Upper lobe of left lung (tissue), 4 donors: ENCODE results near the gene RAPGEF5.

Experiments used
- EP300 ChIP-seq, 4 donors: sonication (generic); formaldehyde crosslinking; IDR thresholded peaks; one replicate each; pipeline ENCODE4 v1.5.1; 2017; ENCODE audit warnings: antibody characterized with exemption in 4 of 4, control low read depth in 2 of 4
- POLR2A ChIP-seq, 4 donors: fragments of 450-650 bp; IDR thresholded peaks; one replicate each; pipeline ENCODE4 v1.5.1; 2016 to 2017; ENCODE audit warnings: antibody characterized with exemption in 4 of 4, mild to moderate bottlenecking in 2 of 4

DNA sequence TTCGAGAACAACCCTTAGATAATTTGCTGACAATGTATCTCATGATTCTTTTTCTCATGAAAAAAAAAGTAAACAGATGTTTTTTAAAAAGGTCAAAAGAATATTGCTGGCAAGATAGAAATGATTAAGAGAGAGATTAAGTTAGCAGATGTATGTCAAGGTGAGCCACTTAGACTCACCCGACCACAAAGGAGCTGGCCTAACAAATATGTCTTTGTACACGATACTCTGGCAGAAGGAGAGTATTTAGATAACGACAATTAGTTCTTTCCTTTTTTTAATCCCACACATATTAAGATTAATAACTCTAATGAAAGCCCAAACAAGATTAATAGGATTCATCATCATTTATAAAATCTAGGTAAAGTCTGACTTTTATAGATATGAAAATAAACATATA lies 156.7 kb downstream of the RAPGEF5 start:
- TF ChIP-seq EP300 (IDR thresholded peaks at IDR 0.05) (no peak), POLR2A (IDR thresholded peaks at IDR 0.05) (no peak)
